B cell (primary cell): ENCODE measurements around the gene TFEC. TPM values are rescaled to one million over a fixed set of nuclear protein-coding genes. Genes with fewer than 3 reads are reported as not detected.

Source experiments
- ATAC-seq: fragments of 200-7000 bp; cut with Tn5 transposase; one replicate; pipeline ENCODE4 v1.10.0; 2021; ENCODE audit warnings: low read depth, mild to moderate bottlenecking, moderate number of reproducible peaks, moderate library complexity
- CTCF ChIA-PET: fragments of 350-600 bp; sonication (Branson Sonifier 250); formaldehyde crosslinking; loops from one replicate; lab custom pipeline; 2021; ENCODE audit warnings: antibody characterized with exemption, inconsistent platforms; lab: Charles Lee
- POLR2A ChIA-PET: fragments of 350-600 bp; sonication (Branson Sonifier 250); formaldehyde crosslinking; loops from one replicate; lab custom pipeline; 2021; ENCODE audit warnings: antibody characterized with exemption; lab: Charles Lee
- DNase-seq: peaks from one replicate; pipeline ENCODE4 v3.0.0; 2013
- H2AFZ ChIP-seq: 2 replicates; pipeline ENCODE4 v1.6.1; 2012; ENCODE audit warnings: mild to moderate bottlenecking, low read depth, low read length; ENCODE audit not compliant: insufficient read depth, poor library complexity, severe bottlenecking
- H3K27ac ChIP-seq, 2 donors: 1 replicate in 1 of 2; 2 replicates in 1 of 2; pipeline ENCODE4 v1.5.1; 2012 to 2013; ENCODE audit warnings: low read length in 2 of 2, mild to moderate bottlenecking in 2 of 2, moderate library complexity in 1 of 2
- H3K27me3 ChIP-seq, 4 experiments: fragments of 200-600 bp in 1 of 4; sonication (generic) in 1 of 4; replicated peaks in 1 of 4; 1 replicate in 2 of 4; 2 replicates in 2 of 4; pipeline versions ENCODE4 v1.6.1 to v1.7.0; 2013 to 2016; ENCODE audit warnings: low read length in 3 of 4, mild to moderate bottlenecking in 2 of 4, mixed read lengths in 1 of 4, moderate library complexity in 1 of 4; ENCODE audit not compliant: insufficient read depth in 4 of 4, control insufficient read depth in 3 of 4; ENCODE audit errors: control extremely low read depth in 1 of 4
- H3K36me3 ChIP-seq, 2 experiments: replicated peaks in 1 of 2; 1 replicate in 1 of 2; 2 replicates in 1 of 2; pipeline versions ENCODE4 v1.6.1 to v1.7.1; 2013; ENCODE audit warnings: low read length in 1 of 2; ENCODE audit not compliant: insufficient read depth in 2 of 2, control insufficient read depth in 1 of 2; ENCODE audit errors: control extremely low read depth in 1 of 2, extremely low read depth in 1 of 2
- H3K4me1 ChIP-seq, 2 donors: fragments of 200-600 bp in 1 of 2; sonication (generic) in 1 of 2; 1 replicate in 1 of 2; 2 replicates in 1 of 2; pipeline versions ENCODE4 v1.5.1 to v1.6.1; 2013 to 2017; ENCODE audit warnings: low read length in 2 of 2; ENCODE audit not compliant: control insufficient read depth in 2 of 2, insufficient read depth in 2 of 2
- H3K4me2 ChIP-seq: replicated peaks from 2 replicates; pipeline ENCODE3; 2012; ENCODE audit warnings: mild to moderate bottlenecking, low read depth, low read length; ENCODE audit not compliant: poor library complexity, severe bottlenecking
- H3K4me3 ChIP-seq, 5 experiments: fragments of 200-600 bp in 1 of 5; sonication (generic) in 1 of 5; 1 replicate in 3 of 5; 2 replicates in 2 of 5; pipeline versions ENCODE4 v1.5.1 to v1.7.0; 2011 to 2016; ENCODE audit warnings: low read length in 4 of 5, mild to moderate bottlenecking in 4 of 5, low read depth in 2 of 5, control low read depth in 1 of 5, moderate library complexity in 1 of 5; ENCODE audit not compliant: insufficient read depth in 1 of 5; ENCODE audit errors: control extremely low read depth in 1 of 5, extremely low read depth in 1 of 5
- H3K79me2 ChIP-seq: fragments of 200-600 bp; sonication (generic); one replicate; pipeline ENCODE4 v1.6.0; 2016; ENCODE audit warnings: low read length; ENCODE audit not compliant: control insufficient read depth, insufficient read depth
- H3K9ac ChIP-seq: fragments of 200-600 bp; sonication (generic); 2 replicates; pipeline ENCODE4 v1.6.1; 2017; ENCODE audit warnings: mild to moderate bottlenecking, low read length, moderate library complexity
- H3K9me3 ChIP-seq, 3 donors: one replicate each; pipeline versions ENCODE4 v1.6.1 to v1.7.1; 2013; ENCODE audit warnings: low read length in 2 of 3; ENCODE audit not compliant: control insufficient read depth in 2 of 3, insufficient read depth in 1 of 3; ENCODE audit errors: control extremely low read depth in 1 of 3
- H4K20me1 ChIP-seq: 2 replicates; pipeline ENCODE4 v1.6.0; 2012; ENCODE audit warnings: mild to moderate bottlenecking, low read length; ENCODE audit not compliant: insufficient read depth, control insufficient read depth, poor library complexity, severe bottlenecking
- H3K27ac Mint-ChIP-seq: one replicate; pipeline ENCODE4 v1.8.0; 2021; ENCODE audit warnings: mixed read lengths
- H3K27me3 Mint-ChIP-seq: one replicate; pipeline ENCODE4 v1.8.0; 2021; ENCODE audit warnings: mixed read lengths
- H3K4me1 Mint-ChIP-seq: one replicate; pipeline ENCODE4 v1.8.0; 2021; ENCODE audit warnings: mixed read lengths
- H3K4me3 Mint-ChIP-seq: one replicate; pipeline ENCODE4 v1.8.0; 2021; ENCODE audit warnings: mixed read lengths
- H3K9me3 Mint-ChIP-seq: one replicate; pipeline ENCODE4 v1.8.0; 2022; ENCODE audit warnings: mixed read lengths; ENCODE audit not compliant: insufficient read depth
- CTCF ChIP-seq: fragments of 200-600 bp; IDR thresholded peaks from one replicate; pipeline ENCODE4 v1.8.0; 2022; ENCODE audit warnings: antibody characterized with exemption, mild to moderate bottlenecking
- EZH2 ChIP-seq: IDR thresholded peaks from 2 replicates; pipeline ENCODE4 v1.6.1; 2012; ENCODE audit warnings: borderline replicate concordance, low read depth, mild to moderate bottlenecking, moderate library complexity, low read length; ENCODE audit not compliant: insufficient read depth, poor library complexity, severe bottlenecking
- WGBS: methylation state at CpG from one replicate; pipeline ENCODE4 v1.1.5; 2013; ENCODE audit warnings: missing lambda C conversion rate; ENCODE audit not compliant: insufficient coverage; 5-methylcytosine and 5-hydroxymethylcytosine counted together
- intact Hi-C: fragments of 100-400 bp; cut with micrococcal nuclease; formaldehyde crosslinking; loops from one replicate; pipeline ENCODE4 v1.10.0; 2022
- polyA plus RNA-seq: library from polyadenylated mRNA; depleted of rRNA; stranded (reverse); fragments of >200 nt; gene quantifications from 2 replicates; pipeline ENCODE4 v1.2.3, GENCODE V29; 2012
- total RNA-seq, 2 donors: library from RNA; stranded (reverse); fragments of 120-200 nt in 1 of 2; gene quantifications; 1 replicate in 1 of 2; 2 replicates in 1 of 2; pipeline versions ENCODE4 v1.2.3 to v1.2.4, GENCODE V29; 2013 to 2022

TFEC gene
- total and polyA plus RNA-seq, 2 donors (not counting 1 experiment from before 2014, with no cell fraction given): 17.3 to 36.3 TPM

GRCh38 chr7:115997221-115997620 is 33.3 kb downstream of the TFEC start:
- ATAC-seq: no peak
- Histone ChIP-seq H2AFZ (no peak overlapping the region), H4K20me1 (no peaks in the 10 kb centered on the region), H3K4me2 (no peak overlapping the region), H3K36me3 (no peaks in the 10 kb centered on the region), H3K4me1 (no peaks in the 10 kb centered on the region), H3K27ac (no peak overlapping the region), H3K79me2 (no peaks in the 10 kb centered on the region), H3K9ac (no peak overlapping the region), H3K27me3 (no peaks in the 10 kb centered on the region), H3K4me3 (no peak overlapping the region), H3K9me3 (no peaks in the 10 kb centered on the region)
- ChIA-PET POLR2A (no interaction called here), CTCF (no interaction called here)
- intact Hi-C loops: no loop called here
- Mint-ChIP-seq H3K27ac (no peak overlapping the region), H3K4me3 (no peak overlapping the region), H3K9me3 (peaks cover 2% of the 10 kb centered on the region), H3K27me3 (no peaks in the 10 kb centered on the region), H3K4me1 (no peaks in the 10 kb centered on the region)
- DNase-seq: no peak
- WGBS: 100% methylated on average over 4 of the region's 4 CpGs
- TF ChIP-seq CTCF (no peak), EZH2 (no peak)

- POLR2A ChIA-PET: no interaction called here
- no peaks in the 10 kb centered on the region for H3K4me1 Mint-ChIP-seq
- no peaks in the 10 kb centered on the region for H4K20me1 ChIP-seq
- no peak overlapping the region for H3K27ac ChIP-seq
- no peaks in the 10 kb centered on the region for H3K9me3 Mint-ChIP-seq
- H3K36me3 ChIP-seq: no peaks in the 10 kb centered on the region
- H3K9me3 ChIP-seq: no peaks in the 10 kb centered on the region
- no peaks in the 10 kb centered on the region for H3K79me2 ChIP-seq
- no peak overlapping the region for H3K9ac ChIP-seq
- H3K4me3 Mint-ChIP-seq: no peak overlapping the region
- CTCF ChIA-PET: no interaction called here
- no peak overlapping the region for H3K4me2 ChIP-seq
- no peak for ATAC-seq
- H3K4me3 ChIP-seq: no peak overlapping the region
- no peak overlapping the region for H3K27ac Mint-ChIP-seq
- 95% methylated on average over 5 of the region's 6 CpGs for WGBS
- H3K4me1 ChIP-seq: no peaks in the 10 kb centered on the region
- no peak for DNase-seq
- no peaks in the 10 kb centered on the region for H3K27me3 ChIP-seq
- intact Hi-C loops: no loop called here
- TF ChIP-seq EZH2 (no peak), CTCF (no peak)
- H3K27me3 Mint-ChIP-seq: no peaks in the 10 kb centered on the region
- no peak overlapping the region for H2AFZ ChIP-seq
Observed at GRCh38 chr7:115995701-115996100, 34.9 kb downstream of the TFEC start.
